ENCODE measurements around the gene KRCC1. TPM values are rescaled to one million over a fixed set of nuclear protein-coding genes. Genes with fewer than 3 reads are reported as not detected.
A peak's percentile ranks its signal among the peaks of the same experiment; 100 is the strongest.

Gene KRCC1
- total RNA-seq, 1 experiment from 2014 or later: 5.6 TPM

GRCh38 chr2:88086401-88086800, 30.8 kb upstream of the KRCC1 start:
- Histone ChIP-seq H3K27me3 (no peaks in the 10 kb centered on the region), H3K27ac (no peak overlapping the region), H3K36me3 (no peaks in the 10 kb centered on the region), H3K4me3 (no peak overlapping the region), H3K4me1 (peaks cover 11% of the 10 kb centered on the region), H3K9me3 (replicated peaks) (no peaks in the 10 kb centered on the region)
- no peak for DNase-seq

GRCh38 chr2:88085602-88086001, 30.0 kb upstream of the KRCC1 start:
- H3K36me3 ChIP-seq: no peaks in the 10 kb centered on the region
- H3K4me1 ChIP-seq: peaks cover 11% of the 10 kb centered on the region
- H3K27ac ChIP-seq: no peak overlapping the region
- DNase-seq: no peak
- H3K4me3 ChIP-seq: no peak overlapping the region
- H3K27me3 ChIP-seq: no peaks in the 10 kb centered on the region
- H3K9me3 ChIP-seq (replicated peaks): no peaks in the 10 kb centered on the region

GRCh38 chr2:88085099-88085498, 29.5 kb upstream of the KRCC1 start:
- Histone ChIP-seq H3K36me3 (no peaks in the 10 kb centered on the region), H3K27ac (no peak overlapping the region), H3K27me3 (no peaks in the 10 kb centered on the region), H3K4me3 (no peak overlapping the region), H3K9me3 (replicated peaks) (no peaks in the 10 kb centered on the region), H3K4me1 (peaks cover 11% of the 10 kb centered on the region)
- no peak for DNase-seq

GRCh38 chr2:88082781-88083180, 27.2 kb upstream of the KRCC1 start:
- no peaks in the 10 kb centered on the region for H3K36me3 ChIP-seq
- H3K9me3 ChIP-seq (replicated peaks): no peaks in the 10 kb centered on the region
- peaks cover 11% of the 10 kb centered on the region for H3K4me1 ChIP-seq
- no peak overlapping the region for H3K4me3 ChIP-seq
- DNase-seq: peak in 1 of 2 experiments; percentile 43
- no peaks in the 10 kb centered on the region for H3K27me3 ChIP-seq
- H3K27ac ChIP-seq: no peak overlapping the region

GRCh38 chr2:88081924-88082608, 26.5 kb upstream of the KRCC1 start:
- H3K27me3 ChIP-seq: no peaks in the 10 kb centered on the region
- H3K27ac ChIP-seq: no peak overlapping the region
- peaks cover 11% of the 10 kb centered on the region for H3K4me1 ChIP-seq
- no peaks in the 10 kb centered on the region for H3K36me3 ChIP-seq
- H3K4me3 ChIP-seq: no peak overlapping the region
- no peaks in the 10 kb centered on the region for H3K9me3 ChIP-seq (replicated peaks)
- DNase-seq: peak; percentile 24 to 57

GRCh38 chr2:88080545-88080944, 25.0 kb upstream of the KRCC1 start:
- no peaks in the 10 kb centered on the region for H3K9me3 ChIP-seq (replicated peaks)
- no peaks in the 10 kb centered on the region for H3K27me3 ChIP-seq
- no peak for DNase-seq
- H3K4me1 ChIP-seq: peaks cover 22% of the 10 kb centered on the region
- no peak overlapping the region for H3K27ac ChIP-seq
- no peak overlapping the region for H3K4me3 ChIP-seq
- no peaks in the 10 kb centered on the region for H3K36me3 ChIP-seq

- no peaks in the 10 kb centered on the region for H3K27me3 ChIP-seq
- DNase-seq: no peak
- H3K36me3 ChIP-seq: no peaks in the 10 kb centered on the region
- no peak overlapping the region for H3K4me3 ChIP-seq
- H3K27ac ChIP-seq: no peak overlapping the region
- peaks cover 26% of the 10 kb centered on the region for H3K4me1 ChIP-seq
- H3K9me3 ChIP-seq (replicated peaks): no peaks in the 10 kb centered on the region
These were observed 23.1 kb upstream of the KRCC1 start for GRCh38 chr2:88078643-88079172.

GRCh38 chr2:88077080-88077479, 21.5 kb upstream of the KRCC1 start:
- Histone ChIP-seq H3K27me3 (no peaks in the 10 kb centered on the region), H3K4me1 (peaks cover 17% of the 10 kb centered on the region), H3K36me3 (no peaks in the 10 kb centered on the region), H3K4me3 (no peak overlapping the region), H3K27ac (no peak overlapping the region), H3K9me3 (replicated peaks) (no peaks in the 10 kb centered on the region)
- DNase-seq: peak; percentile 80 to 82

- Histone ChIP-seq H3K27ac (no peak overlapping the region), H3K27me3 (no peaks in the 10 kb centered on the region), H3K4me1 (peaks cover 24% of the 10 kb centered on the region), H3K36me3 (no peaks in the 10 kb centered on the region), H3K4me3 (no peak overlapping the region), H3K9me3 (replicated peaks) (no peaks in the 10 kb centered on the region)
- peak; percentile 55 to 64 for DNase-seq
These were observed 19.3 kb upstream of the KRCC1 start for GRCh38 chr2:88074854-88075292.

GRCh38 chr2:88074150-88074549, 18.6 kb upstream of the KRCC1 start:
- Histone ChIP-seq H3K36me3 (no peaks in the 10 kb centered on the region), H3K9me3 (replicated peaks) (no peaks in the 10 kb centered on the region), H3K27ac (no peak overlapping the region), H3K4me1 (peaks cover 29% of the 10 kb centered on the region), H3K4me3 (no peak overlapping the region), H3K27me3 (no peaks in the 10 kb centered on the region)
- DNase-seq: no peak

GRCh38 chr2:88071365-88071764, 15.8 kb upstream of the KRCC1 start:
- Histone ChIP-seq H3K9me3 (replicated peaks) (no peaks in the 10 kb centered on the region), H3K27me3 (no peaks in the 10 kb centered on the region), H3K27ac (peak overlapping the region; percentile 52), H3K4me1 (peaks cover 48% of the 10 kb centered on the region), H3K36me3 (no peaks in the 10 kb centered on the region), H3K4me3 (no peak overlapping the region)
- peak; percentile 52 to 73 for DNase-seq

- DNase-seq: no peak
- Histone ChIP-seq H3K36me3 (no peaks in the 10 kb centered on the region), H3K27me3 (no peaks in the 10 kb centered on the region), H3K9me3 (replicated peaks) (no peaks in the 10 kb centered on the region), H3K27ac (no peak overlapping the region), H3K4me1 (peaks cover 40% of the 10 kb centered on the region), H3K4me3 (no peak overlapping the region)
These were observed 14.5 kb upstream of the KRCC1 start for GRCh38 chr2:88070055-88070454.

- H3K4me3 ChIP-seq: no peak overlapping the region
- DNase-seq: peak in 1 of 2 experiments; percentile 28
- peaks cover 39% of the 10 kb centered on the region for H3K4me1 ChIP-seq
- H3K27ac ChIP-seq: no peak overlapping the region
- H3K9me3 ChIP-seq (replicated peaks): no peaks in the 10 kb centered on the region
- no peaks in the 10 kb centered on the region for H3K36me3 ChIP-seq
- no peaks in the 10 kb centered on the region for H3K27me3 ChIP-seq
These were observed 13.5 kb upstream of the KRCC1 start for GRCh38 chr2:88069117-88069516.

- peak overlapping the region; percentile 92 for H3K27ac ChIP-seq
- DNase-seq: no peak
- H3K36me3 ChIP-seq: no peaks in the 10 kb centered on the region
- H3K9me3 ChIP-seq (replicated peaks): no peaks in the 10 kb centered on the region
- peak overlapping the region; percentile 43 for H3K4me3 ChIP-seq
- no peaks in the 10 kb centered on the region for H3K27me3 ChIP-seq
- peaks cover 39% of the 10 kb centered on the region for H3K4me1 ChIP-seq
These were observed 12.5 kb upstream of the KRCC1 start for GRCh38 chr2:88068044-88068443.

- peak within 1 kb of the TSS; percentile 43 for H3K4me3 ChIP-seq
- H3K4me1 ChIP-seq: peaks cover 39% of the 10 kb centered on the region
- DNase-seq: peak in 1 of 2 experiments; percentile 72
- no peaks in the 10 kb centered on the region for H3K27me3 ChIP-seq
- no peaks in the 10 kb centered on the region for H3K9me3 ChIP-seq (replicated peaks)
- H3K36me3 ChIP-seq: no peaks in the 10 kb centered on the region
- H3K27ac ChIP-seq: peak within 1 kb of the TSS; percentile 92
These were observed 12.0 kb upstream of the KRCC1 start, which contains the start of gene SMYD1 for GRCh38 chr2:88067598-88067997. Gene SMYD1 (plus strand): TSS chr2:88067825. CDS start chr2:88067865, 40 bp downstream.

- DNase-seq: peak; percentile 95 to 99
- Histone ChIP-seq H3K36me3 (no peaks in the 10 kb centered on the region), H3K9me3 (replicated peaks) (no peaks in the 10 kb centered on the region), H3K27ac (peak overlapping the region; percentile 92), H3K4me1 (peaks cover 39% of the 10 kb centered on the region), H3K27me3 (no peaks in the 10 kb centered on the region), H3K4me3 (peak overlapping the region; percentile 43)
These were observed 11.6 kb upstream of the KRCC1 start for GRCh38 chr2:88067189-88067588.
